Right ventricle myocardium inferior (tissue), 1 donor: ENCODE data around the gene NAV3. TPM values are rescaled to one million over a fixed set of nuclear protein-coding genes. Genes with fewer than 3 reads are reported as not detected.

Experiments used
- ATAC-seq: fragments of 200-7000 bp; cut with Tn5 transposase; one replicate; pipeline ENCODE4 v1.9.1; 2020; ENCODE audit warnings: mild to moderate bottlenecking, moderate library complexity
- DNase-seq: peaks from one replicate; pipeline ENCODE4 v3.0.0; 2021; ENCODE audit errors: missing footprints
- intact Hi-C: fragments of 100-400 bp; cut with DNase I; formaldehyde crosslinking; loops from one replicate; pipeline ENCODE4 v1.11.0; 2022
- total RNA-seq: library from RNA; stranded (reverse); fragmentation: NEBNext Ultra II Directional; extraction: Animal tissue kit (Norgen Biotek cat#: 25700); gene quantifications from one replicate; pipeline ENCODE4 v1.2.1, GENCODE V29; 2021
- donor health status: DM: no; HTN: yes; CAD: no; lungs with severe emphysema.

The NAV3 gene
- total RNA-seq, 1 donor from 2014 or later: 2.6 TPM

- intact Hi-C loops: loop anchor here (10.0 kb wide), 1 partner anchor 861 kb away; no protein-coding TSS in a partner anchor
Measured at GRCh38 chr12:77916276-77916675, 85.6 kb downstream of the NAV3 start.

GRCh38 chr12:77918046-77918445 is 87.4 kb downstream of the NAV3 start:
- DNase-seq (no peak), ATAC-seq (no peak)
- intact Hi-C loops: loop anchor here (10.0 kb wide), 1 partner anchor 863 kb away; no protein-coding TSS in a partner anchor

More at GRCh38 chr12:77916276-77916675, 85.6 kb downstream of the NAV3 start:
- ATAC-seq: no peak
- no peak for DNase-seq

- intact Hi-C loops: loop anchor here (10.0 kb wide), 1 partner anchor 865 kb away; no protein-coding TSS in a partner anchor
- no peak for ATAC-seq
- no peak for DNase-seq
Measured at GRCh38 chr12:77919450-77919849, 88.8 kb downstream of the NAV3 start.

GRCh38 chr12:77923882-77924281 is 93.2 kb downstream of the NAV3 start:
- no peak for DNase-seq
- intact Hi-C loops: loop anchor here (10.0 kb wide), 1 partner anchor 769 kb away; no protein-coding TSS in a partner anchor
- no peak for ATAC-seq

GRCh38 chr12:77924703-77925102 is 94.0 kb downstream of the NAV3 start:
- no peak for ATAC-seq
- intact Hi-C loops: loop anchor here (1.0 to 10.0 kb wide), 2 partner anchors 198 to 770 kb away; no protein-coding TSS in a partner anchor
- DNase-seq: no peak

GRCh38 chr12:77925536-77926108 is 94.9 kb downstream of the NAV3 start:
- ATAC-seq (peak; percentile 95), DNase-seq (no peak)
- intact Hi-C loops: loop anchor here (1.0 to 10.0 kb wide), 2 partner anchors 199 to 771 kb away; no protein-coding TSS in a partner anchor

- intact Hi-C loops: loop anchor here (10.0 kb wide), 1 partner anchor 773 kb away; no protein-coding TSS in a partner anchor
Measured at GRCh38 chr12:77928078-77928477, 97.4 kb downstream of the NAV3 start.

GRCh38 chr12:77932216-77932615 is 101.5 kb downstream of the NAV3 start:
- no peak for DNase-seq

More at GRCh38 chr12:77928078-77928477, 97.4 kb downstream of the NAV3 start:
- DNase-seq: no peak
- ATAC-seq: no peak

GRCh38 chr12:77938301-77938700 is 107.6 kb downstream of the NAV3 start:
- intact Hi-C loops: no loop called here
- ATAC-seq (no peak), DNase-seq (no peak)

More at GRCh38 chr12:77932216-77932615, 101.5 kb downstream of the NAV3 start:
- ATAC-seq: no peak
- intact Hi-C loops: no loop called here

GRCh38 chr12:77940011-77940423 is 109.3 kb downstream of the NAV3 start:
- intact Hi-C loops: no loop called here
- DNase-seq (no peak), ATAC-seq (no peak)

GRCh38 chr12:77940567-77940966 is 109.9 kb downstream of the NAV3 start:
- DNase-seq: no peak
- no peak for ATAC-seq
- intact Hi-C loops: no loop called here

GRCh38 chr12:77941401-77941800 is 110.7 kb downstream of the NAV3 start:
- intact Hi-C loops: no loop called here
- ATAC-seq (no peak), DNase-seq (no peak)

- intact Hi-C loops: no loop called here
- peak; percentile 59 for ATAC-seq
- no peak for DNase-seq
Measured at GRCh38 chr12:77943466-77943865, 112.8 kb downstream of the NAV3 start.

GRCh38 chr12:77946541-77947061 is 115.9 kb downstream of the NAV3 start:
- ATAC-seq (no peak), DNase-seq (no peak)
- intact Hi-C loops: no loop called here

- DNase-seq (no peak), ATAC-seq (no peak)
- intact Hi-C loops: no loop called here
Measured at GRCh38 chr12:77947330-77947729, 116.6 kb downstream of the NAV3 start.

GRCh38 chr12:77947746-77948145 is 117.1 kb downstream of the NAV3 start:
- intact Hi-C loops: no loop called here
- no peak for DNase-seq
- no peak for ATAC-seq

- intact Hi-C loops: no loop called here
- no peak for DNase-seq
- no peak for ATAC-seq
Measured at GRCh38 chr12:77949943-77950342, 119.2 kb downstream of the NAV3 start.

GRCh38 chr12:77953528-77954205 is 123.0 kb downstream of the NAV3 start:
- no peak for ATAC-seq

GRCh38 chr12:77954206-77954555 is 123.5 kb downstream of the NAV3 start:
- intact Hi-C loops: no loop called here
- no peak for ATAC-seq
- no peak for DNase-seq

More at GRCh38 chr12:77953528-77954205, 123.0 kb downstream of the NAV3 start:
- intact Hi-C loops: no loop called here
- no peak for DNase-seq

- intact Hi-C loops: no loop called here
- DNase-seq (no peak), ATAC-seq (no peak)
Measured at GRCh38 chr12:77957062-77957461, 126.4 kb downstream of the NAV3 start.
